GM11168 (cell line): ENCODE data around the gene IFNA6.

Source experiments
- in situ Hi-C: fragments of 300-500 bp; cut with MboI; formaldehyde crosslinking; loops from one replicate; pipeline ENCODE4 v1.12.0; 2022; ENCODE audit warnings: low sequenced_read_pairs; ENCODE audit not compliant: unreplicated experiment

IFNA6 gene

DNA sequence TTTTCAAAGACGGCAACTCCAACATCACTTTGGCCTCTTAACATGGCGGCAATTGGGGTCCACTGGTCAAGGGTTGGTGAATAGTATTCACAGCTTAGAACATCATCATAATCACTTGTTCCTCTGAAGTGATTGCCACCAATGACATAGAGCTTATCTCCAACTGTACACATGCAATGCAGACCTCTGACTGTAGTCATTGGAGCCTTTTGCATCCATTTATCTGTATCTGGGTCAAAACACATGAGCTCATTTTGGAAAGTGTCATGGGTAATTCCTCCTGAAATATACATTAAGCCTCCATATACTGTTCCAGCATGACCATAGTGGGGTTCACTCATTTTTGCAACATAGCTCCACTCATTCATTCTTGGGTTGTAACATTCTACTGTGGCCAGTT is 17.5 kb downstream of the IFNA6 start:
- in situ Hi-C loops = no loop called here

DNA sequence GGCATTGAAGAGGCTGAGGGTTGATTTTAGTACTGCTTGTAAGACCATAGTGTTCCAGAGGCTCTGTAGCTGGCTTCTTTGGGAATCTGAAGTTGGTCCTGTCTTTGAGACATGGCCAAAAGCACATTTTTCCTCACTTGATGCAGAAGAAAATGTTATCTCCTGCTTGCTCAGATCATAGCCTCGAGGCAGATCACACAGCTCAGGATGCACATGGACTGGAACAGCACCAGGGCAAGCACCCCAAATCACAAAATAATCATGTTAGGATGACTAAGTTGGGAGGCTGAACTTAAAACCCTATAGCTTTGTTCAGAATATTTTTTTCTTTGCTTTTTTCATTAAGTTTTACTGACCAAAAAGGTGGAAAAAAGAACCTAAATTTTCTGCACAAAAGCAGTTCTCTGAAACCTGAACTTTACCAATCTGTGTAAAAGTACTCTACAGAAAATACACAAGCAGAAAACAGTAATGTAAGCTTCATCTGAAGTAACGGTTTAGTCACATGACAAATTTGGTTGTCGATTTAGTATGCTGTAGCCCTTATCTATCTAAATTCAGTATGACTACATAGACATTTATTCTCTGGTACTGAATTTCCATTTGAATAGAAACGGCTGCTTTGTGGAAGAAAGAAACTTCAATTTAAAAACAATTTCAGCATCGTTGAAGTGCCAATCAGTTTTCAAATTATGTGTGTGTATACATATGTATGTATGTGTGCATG is 18.8 kb downstream of the IFNA6 start:
- in situ Hi-C loops = no loop called here

DNA sequence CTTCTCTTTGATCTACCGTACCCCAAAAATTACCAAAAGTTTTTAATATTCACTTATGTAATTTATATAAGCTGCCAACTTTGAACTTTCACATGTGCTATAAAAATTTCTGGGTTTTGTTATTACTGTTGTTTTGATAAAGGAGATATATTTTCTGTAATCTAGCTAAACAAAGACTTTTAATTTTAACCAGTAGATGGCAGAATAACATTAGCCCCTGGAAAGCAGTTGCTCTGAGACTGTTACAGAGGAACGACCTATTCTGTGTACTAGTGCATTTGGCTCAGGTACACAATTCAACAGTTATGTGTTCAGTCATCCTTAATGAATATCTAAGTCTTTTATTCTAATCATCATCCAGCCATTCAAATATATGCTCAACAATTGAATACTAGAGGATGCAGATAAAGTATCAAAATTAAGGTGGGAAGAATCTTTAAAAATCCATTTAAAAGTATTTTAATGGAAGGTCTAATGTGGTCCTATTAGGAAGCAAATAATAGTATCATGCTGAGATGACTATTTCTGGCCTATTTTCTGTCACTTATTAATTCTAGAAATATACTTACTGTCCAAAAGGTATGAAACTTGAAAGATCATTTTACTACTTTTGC is 24.1 kb downstream of the IFNA6 start:
- in situ Hi-C loops = loop anchor here (5.0 kb wide), 2 partner anchors 71 to 121 kb away; no protein-coding TSS in a partner anchor

DNA sequence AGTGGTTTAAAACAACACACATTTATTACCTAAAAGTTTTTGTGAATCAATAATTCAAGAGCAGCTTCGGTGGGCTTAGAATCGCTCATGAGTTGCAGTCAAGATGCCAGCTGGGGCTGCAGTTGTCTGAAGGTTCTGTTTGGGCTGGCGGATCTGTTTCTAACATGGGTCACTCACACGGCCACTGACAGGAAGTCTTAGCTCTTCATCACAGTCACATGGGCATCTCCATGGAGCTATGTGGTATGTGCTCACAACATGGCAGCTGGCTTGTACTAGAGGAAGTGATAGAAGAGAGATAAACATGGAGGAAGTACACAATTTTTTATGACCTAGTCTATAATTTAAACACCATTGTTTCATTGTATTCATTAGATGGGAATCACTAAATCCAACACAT is 26.6 kb downstream of the IFNA6 start:
- in situ Hi-C loops = no loop called here

DNA sequence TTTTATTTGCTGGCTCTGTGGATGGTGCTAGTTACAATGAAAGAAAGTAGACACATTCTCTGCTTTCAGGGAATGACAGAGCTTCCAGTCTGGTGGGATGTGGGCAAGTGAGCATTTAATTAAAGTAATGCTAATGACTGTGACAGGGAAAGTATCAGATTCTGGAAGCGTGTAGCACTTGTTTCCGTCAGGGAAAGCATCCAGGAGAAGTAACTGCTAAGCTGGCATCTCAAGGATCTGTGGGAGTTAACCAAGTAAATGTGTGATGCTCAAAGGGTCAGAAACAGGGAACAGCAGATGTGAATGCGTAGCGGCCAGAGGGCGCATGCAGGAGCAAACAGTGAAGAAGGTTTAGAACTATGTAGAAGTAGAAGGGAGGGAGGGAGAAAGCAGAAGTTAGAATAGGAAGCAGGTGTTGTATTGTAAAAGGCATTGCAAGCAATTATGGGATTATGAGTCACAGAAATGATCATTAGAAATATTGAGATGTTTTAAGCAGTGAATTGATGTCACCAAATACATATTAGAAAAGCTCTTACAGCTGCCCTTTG is 27.7 kb downstream of the IFNA6 start:
- in situ Hi-C loops = no loop called here

DNA sequence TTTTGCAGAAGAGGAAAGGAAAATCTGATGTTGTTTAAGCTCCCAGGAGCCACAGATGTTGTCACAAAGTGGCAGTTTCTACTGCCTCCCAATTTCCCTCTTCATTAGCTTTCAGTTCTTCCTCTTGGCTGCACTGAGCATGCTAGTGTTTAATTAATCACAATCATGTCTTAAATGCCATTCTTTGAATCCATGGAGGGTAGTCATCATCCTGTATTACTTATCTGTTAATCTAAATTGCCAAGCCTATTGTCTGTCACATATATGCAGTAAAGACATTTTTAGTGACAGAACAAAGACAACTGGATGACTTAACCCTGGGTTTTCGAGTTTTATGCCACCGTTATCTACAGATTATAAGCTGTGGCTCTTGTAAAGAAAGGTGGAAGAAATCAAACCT is 30.2 kb downstream of the IFNA6 start:
- in situ Hi-C loops = no loop called here

DNA sequence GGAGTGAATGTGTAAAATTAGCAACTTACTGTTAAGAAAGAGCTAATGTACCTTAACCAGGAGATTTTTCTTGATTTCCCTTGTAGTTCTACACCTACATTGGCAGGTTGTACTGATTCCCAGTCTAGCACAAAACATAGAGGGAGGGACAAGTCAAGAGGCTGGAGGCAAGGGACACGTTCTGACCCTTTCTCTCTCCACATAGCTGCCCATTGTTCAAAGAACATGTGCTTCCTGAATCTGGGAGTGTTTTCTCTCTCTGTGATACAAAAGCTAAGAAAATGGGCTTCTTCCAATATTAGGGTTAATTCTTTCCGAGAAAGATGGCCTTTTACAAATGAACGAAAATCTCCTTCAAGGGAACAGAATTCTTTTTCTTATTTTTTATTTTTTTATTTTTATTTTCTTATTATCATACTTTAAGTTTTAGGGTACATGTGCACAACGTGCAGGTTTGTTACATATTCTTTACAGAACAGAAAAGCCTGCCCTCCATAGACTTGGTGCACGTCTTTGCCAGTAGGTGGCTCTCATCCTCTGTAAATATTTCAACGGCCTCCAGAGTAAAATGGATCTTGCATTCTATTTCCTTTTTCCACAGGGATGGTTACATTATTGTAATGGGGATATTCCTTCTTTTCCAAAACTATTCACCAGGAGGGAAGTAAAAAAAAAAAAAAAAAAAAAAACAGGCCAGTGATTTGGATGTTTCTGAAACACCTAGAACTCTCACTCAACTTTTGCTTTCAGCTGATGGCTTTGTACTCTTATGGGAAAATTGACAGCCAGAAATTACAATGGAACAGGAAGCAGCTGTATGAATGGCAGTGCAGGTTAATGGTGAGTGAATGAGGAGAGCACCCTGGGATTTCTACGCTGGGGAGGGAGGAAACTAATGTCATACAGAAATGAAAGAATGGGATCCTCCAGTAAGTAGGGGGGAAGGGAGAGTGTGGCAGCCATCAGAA is 32.4 kb downstream of the IFNA6 start:
- in situ Hi-C loops = no loop called here

DNA sequence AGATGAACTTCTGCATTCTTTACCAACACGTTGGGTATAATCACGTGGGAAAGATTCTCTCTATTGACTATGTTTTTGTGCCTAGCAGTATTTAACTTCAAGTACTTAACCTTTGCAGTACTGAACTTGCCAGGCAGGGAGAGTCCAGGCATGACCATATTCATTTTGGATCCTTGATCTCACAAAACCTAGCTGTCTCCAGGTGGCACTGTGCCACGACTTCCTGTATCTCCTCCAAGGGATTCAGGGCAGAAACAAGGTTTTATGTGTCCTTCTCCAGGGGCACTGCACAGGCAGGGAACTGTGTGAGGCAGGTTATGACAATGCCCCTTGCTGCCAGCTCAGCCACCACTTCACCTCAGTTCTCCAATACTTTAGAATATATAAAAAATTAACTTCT is 33.8 kb downstream of the IFNA6 start:
- in situ Hi-C loops = no loop called here

DNA sequence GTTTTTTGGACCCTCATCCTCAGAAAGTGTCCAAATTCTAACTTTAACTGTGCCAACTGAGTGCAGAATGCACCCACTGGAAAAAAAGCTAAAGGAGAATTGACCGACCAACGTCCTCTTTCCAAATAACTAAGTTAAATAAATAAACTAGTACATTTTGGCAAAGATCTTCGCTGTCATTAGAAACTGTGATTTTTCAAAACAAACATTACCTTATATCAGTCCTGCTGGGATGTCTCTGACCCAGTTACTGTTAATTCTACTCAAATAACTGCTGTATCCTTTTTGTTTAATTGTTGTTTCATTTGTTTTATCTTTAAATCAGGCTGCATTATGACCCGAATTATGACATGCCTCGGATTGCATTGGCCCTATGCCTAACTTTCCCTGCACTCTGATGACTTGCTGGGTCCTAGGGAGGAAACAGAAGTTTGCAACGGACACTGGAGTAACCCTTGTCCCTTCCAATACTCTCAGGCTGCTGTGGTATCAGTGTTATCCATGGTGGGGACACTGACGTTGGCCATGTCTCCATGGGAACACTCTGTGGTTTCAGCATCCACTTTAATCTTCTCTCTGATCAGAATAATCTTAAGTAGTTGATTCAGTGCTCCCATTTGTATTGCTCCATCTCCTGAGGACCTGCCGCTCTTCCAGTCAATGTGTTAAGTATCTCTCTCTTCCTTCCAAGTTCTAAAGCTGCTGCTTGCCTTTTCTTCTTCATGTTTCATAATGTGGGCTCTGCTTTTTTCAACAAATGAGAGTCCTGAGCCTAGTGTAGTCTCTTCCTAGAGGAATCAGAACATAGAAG is 34.5 kb downstream of the IFNA6 start:
- in situ Hi-C loops = no loop called here

DNA sequence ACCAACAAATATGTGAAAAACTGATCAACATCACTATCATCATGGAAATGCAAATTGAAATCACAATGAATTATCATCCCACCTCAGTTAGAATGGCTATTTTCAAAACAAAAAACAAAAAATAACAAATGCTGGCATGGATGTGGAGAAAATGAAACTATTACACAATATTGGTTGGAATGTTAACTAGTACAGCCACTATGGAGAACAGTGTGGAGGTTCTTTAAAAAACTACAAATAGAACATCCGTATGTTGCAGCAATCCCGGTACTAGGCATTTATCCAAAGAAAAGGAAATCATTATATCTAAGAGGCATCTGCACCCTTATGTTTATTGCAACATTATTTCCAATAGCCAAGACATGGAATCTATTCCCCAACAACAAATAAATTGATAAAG is 36.5 kb downstream of the IFNA6 start:
- in situ Hi-C loops = no loop called here

DNA sequence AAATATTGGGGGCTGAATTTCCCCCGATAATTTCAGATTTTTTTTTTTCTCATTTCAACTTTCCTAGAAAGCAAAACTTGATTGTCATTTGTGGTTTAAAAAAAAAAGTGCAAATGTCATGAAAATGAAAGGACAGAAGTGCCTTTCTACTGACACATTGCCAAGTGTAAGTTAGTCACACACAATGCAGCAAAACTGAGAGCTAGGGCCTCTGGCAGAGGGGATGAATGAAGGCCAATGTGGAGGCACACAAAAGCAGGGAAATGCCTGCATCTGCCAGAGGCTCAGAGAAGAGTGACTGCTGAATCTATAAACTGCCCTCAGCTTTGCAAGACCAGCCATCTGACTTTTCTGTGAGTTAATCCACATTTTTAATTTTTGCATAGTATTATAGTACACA is 38.8 kb downstream of the IFNA6 start:
- in situ Hi-C loops = no loop called here

DNA sequence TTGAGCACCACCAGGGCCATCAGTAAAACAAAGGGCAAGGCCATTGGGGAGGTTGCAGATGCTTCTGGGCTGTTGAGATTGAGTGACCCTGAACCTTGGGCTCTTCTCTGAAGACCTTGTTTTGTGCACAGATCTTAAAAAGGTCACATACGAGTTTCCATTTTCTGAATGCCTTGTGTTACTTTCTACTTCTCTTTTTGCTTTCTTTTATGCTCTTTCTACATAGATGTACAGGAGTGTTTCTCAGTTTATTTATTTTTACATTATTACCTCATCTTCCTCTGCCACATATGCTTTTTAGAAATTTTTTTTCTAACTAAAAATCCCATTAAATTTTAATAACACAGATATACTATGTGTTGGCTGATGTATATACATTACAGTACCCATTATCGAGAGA is 45.5 kb downstream of the IFNA6 start, which contains the start of gene IFNA5:
Gene IFNA5, minus strand, starts transcription at position 101 of the 400 bp plus-strand sequence. Its CDS starts 57 bp downstream, at position 44.
- in situ Hi-C loops = no loop called here
